ENCODE data around the gene FRAS1.
"Not testable (repeated sequence)": the region's sequence is repeated elsewhere in the genome, so short reads cannot be mapped to it uniquely, and the experiment has no call there.

The FRAS1 gene

DNA sequence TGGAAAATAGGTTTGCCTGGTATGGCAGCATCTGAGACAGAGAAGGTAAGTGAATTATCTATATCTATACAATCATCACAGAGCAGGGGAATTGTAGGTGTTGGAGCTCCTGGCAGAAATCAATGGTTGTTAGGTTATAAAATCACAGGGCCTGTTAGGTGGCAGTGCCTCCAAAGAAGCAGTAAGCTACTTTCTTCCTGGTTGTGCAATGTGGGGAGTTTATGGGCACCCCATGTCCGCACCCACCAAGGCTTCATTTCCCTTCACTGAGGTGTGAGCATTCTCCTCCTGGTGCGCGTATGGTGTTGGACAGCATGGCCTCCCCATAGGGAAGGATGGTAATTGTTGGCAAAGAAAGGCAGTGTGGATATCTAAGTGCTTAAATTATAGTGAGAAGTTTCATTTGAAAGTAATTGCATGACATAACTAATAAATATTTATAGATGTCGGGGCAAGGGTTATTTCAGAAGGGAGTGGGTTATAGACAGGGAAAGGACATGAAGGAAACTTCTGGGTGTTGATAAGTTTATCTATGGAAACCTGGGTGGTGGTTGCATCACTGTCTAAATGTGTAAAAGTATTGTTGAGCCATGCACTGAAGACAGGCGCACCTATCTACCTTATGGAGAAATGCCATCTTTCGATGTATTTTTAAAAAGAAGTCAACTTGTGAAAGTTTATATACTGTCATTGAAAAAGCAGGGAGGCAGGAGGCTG, 153.7 kb downstream of the FRAS1 start:
- no peak for DNase-seq (ENCODE audit: low read depth in 1 of 2, low spot score in 1 of 2)

DNA sequence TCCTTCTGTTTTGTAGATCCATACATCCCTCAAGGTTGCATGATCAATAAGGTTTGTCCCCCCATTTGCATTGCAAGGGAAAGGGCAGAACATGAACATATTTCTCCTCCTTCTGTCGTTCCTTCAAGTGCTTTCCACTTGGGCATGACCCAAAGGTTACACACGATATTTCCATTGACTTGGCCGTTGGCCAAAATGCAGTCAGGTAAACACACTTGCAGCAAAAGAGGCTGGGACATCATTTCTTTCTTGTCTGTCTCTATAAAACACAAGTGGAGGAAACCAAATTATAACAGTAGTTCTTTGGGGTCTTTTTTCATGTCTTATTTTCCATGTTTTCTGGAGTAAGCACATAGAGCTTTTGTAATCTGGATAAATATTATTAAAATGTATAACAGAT, 156.1 kb downstream of the FRAS1 start:
- DNase-seq (ENCODE audit: low read depth in 1 of 2, low spot score in 1 of 2) = no peak

DNA sequence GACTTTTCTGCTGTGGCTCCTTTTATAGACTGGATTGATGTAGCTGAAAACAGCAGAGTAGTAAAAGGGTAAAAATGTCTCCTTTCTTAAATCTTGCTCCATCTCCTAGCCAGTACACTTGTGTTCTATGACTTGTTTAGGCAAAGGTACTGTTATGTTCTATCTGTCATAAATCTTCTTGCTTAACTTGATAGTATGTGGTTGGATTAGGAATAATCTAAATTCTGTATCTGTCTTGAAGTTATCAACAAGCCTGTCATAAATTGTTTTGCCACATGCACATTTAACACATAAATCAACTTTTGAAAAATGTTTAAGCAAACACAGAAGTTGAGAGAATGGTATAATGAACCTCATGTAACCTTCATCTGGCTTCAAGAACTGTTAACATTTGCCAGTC, 157.0 kb downstream of the FRAS1 start:
- DNase-seq (ENCODE audit: low read depth in 1 of 2, low spot score in 1 of 2) = no peak

DNA sequence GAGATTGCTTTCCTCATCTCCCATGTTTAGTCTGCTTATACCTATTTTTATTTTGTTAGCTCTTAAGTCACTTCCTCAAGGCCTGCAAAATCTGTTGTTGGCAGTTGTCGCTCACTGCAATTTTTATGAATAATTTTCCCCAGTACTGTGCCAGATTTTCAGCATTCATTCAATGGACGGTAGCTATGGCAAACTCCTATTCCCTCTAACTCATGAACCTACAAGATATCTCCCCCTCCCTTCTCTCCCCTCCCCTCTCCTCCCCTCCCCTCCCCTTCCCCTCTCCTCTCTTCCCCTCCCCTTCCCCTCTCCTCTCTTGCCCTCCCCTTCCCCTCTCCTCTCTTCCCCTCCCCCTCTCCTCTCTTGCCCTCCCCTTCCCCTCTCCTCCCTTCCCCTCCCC, 160.4 kb downstream of the FRAS1 start:
- no peak for DNase-seq (ENCODE audit: low read depth in 1 of 2, low spot score in 1 of 2)

DNA sequence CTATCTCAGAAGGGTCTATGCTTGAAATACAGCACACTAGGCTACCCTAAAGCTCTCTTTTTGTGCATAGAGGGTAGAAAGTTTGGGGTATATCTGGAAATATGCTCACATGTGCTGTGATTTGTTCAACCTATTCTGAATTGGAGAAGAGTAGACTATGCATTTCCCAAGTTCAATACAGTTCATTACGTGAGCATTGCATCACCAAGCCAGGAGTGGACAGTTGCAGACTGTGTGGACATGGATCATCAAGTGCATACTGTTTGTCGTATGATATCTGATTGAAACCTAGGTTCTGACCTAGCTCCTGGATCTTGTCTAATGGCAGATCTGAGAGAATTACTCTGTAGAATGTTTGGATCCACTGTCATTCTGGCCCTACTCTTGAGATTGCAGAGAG, 161.1 kb downstream of the FRAS1 start:
- no peak for DNase-seq (ENCODE audit: low read depth in 1 of 2, low spot score in 1 of 2)

DNA sequence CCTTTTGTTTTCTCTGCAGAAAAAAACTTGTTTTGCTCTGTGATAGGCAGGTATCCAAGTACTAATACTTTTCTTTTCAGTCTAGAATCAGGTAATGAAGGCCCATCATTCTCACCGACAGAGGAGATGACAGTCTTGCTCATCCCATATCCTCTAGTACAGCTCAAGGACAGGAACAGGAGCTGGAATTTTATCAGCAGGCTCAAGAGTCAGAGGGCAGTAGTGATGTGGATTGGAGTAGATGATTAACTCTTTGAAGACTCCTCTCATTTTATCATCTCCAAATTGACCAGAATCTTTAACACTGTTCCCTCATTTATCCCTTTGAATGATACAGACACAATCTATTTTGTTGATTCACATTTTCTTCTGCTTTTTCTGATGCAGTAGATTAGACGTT, 162.7 kb downstream of the FRAS1 start:
- DNase-seq (ENCODE audit: low read depth in 1 of 2, low spot score in 1 of 2) = no peak

DNA sequence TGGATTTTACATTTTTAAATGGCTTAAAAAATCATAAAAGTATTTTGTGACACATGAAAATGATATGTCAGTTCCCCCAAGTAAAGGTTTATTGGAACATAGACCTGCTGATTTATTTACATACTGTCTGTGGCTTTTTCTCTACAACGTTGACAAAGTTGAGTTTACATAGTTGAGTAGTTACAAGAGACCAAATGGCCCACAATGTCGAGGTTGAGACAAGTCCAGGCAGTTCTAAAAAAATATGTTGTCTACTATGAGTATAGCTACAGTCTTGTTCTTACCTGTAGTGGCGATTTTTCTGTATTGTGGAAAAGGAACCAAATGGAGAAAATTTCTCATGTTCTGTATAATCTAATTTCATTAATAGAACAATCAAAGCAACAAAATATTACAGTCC, 163.2 kb downstream of the FRAS1 start:
- no peak for DNase-seq (ENCODE audit: low read depth in 1 of 2, low spot score in 1 of 2)

DNA sequence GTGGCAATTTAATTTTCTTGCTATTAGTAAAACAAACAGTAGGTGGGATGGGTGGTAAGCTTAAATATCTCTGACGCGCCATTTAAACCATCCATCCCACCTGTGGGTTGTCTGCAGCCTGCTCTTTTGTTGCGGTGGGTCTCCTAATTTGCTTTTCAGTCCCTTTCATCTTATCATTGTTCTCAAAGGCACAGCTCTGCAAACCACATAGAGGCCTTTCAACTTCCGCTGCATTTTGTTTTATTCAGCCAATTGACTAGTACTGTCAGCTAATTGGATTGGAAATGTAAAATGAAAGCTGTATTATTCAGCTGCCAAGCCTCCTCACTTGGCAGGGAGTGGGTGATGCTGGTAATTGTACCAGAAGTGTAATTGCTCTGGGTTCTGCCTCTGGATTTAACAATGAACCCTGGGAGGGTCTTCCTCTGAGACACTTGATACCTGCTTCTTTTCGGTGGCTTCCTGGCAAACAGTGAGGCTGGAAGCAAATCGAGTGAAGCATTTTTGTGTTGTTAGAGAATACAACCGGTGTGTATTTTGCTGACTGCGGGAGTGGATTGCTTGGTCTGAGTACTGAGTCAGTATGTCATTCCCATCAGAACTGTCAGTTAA, 165.6 kb downstream of the FRAS1 start:
- no peak for DNase-seq (ENCODE audit: low read depth in 1 of 2, low spot score in 1 of 2)

DNA sequence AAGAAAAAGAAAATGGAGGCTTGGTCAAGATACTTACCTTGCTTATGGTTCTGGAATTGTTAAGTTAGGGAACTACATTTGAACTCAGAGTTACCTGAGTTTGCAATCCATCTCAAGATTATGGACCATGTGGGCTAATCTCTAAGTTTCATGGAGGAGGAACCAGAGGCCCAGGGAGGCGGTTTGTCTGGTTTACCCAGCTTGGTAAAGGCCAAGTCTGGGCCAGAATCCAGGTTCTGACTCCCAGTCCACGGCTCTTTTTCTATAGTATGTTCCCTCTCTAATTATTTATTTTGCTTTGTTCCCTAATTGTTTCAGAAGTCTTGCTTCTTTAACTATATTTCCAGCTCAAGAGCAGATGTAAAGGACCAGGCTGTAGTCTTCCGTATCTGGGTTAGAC, 168.1 kb downstream of the FRAS1 start:
- no peak for DNase-seq (ENCODE audit: low read depth in 1 of 2, low spot score in 1 of 2)

DNA sequence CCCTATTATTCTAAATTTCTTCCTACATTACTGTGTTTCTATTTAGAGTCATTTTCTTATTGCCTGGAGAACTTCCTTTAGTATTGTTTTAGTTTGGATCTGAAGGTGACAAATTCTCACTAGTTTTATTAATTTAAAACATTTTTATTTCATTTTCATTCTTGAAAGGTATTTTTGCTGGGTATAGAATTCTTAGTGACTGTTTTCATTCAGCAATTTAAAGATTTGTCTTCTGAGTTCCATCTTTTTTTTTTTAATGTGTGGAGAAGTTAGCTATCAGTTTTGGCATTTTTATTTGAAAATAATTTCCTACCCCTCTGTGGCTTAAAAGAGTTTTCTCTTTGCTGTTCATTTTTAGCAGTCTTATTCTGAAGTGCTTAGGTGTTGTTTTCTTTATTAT, 169.2 kb downstream of the FRAS1 start:
- no peak for DNase-seq (ENCODE audit: low read depth in 1 of 2, low spot score in 1 of 2)

DNA sequence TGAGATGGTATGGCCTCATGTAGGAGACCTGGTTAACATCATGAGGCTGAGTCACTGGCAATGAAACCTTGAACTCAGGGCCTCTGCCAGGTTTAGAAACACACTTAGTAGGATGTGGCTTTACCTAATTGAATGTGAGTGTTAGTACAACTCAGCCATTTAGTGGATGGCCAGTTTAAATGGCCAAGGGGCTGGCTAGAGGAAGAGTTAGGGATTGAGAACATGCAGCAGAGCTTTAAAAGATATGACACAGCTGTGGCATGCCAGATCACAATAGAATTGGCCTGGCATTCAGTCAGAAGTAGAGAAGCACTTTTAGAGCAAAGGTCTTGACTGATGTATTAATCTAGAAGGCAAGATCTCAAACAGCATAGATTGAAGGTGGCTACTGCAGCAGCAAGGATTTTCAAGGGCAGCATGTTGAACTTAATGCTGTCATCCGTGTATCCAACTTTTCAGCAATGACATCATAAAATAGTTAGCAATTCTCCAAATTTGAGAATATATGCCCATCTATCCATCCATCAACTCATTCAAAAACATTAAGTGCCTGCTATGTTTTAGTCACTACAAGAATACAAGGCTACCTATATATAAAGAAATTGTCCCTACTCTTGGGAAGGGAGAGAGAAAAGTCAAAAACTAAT, 170.4 kb downstream of the FRAS1 start:
- no peak for DNase-seq (ENCODE audit: low read depth in 1 of 2, low spot score in 1 of 2)

DNA sequence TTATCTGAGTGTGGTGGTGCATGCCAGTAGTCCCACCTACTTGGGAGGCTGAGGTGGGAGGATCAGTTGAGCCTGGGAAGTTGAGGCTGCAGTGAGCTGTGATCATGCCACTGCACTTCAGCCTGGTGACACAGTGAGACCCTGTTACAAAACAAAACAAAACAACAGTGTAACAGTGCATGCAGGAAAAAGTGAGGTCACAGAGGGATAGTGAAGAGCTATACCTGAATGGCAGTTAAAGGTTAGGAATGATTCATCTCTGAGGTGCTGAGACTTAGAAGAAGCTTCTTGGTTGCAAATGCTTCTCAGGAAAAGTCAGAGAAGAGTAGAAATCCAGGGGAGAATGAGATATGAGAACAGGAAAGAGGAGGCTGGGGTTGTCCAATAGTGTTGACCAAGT, 178.7 kb downstream of the FRAS1 start:
- DNase-seq (ENCODE audit: low read depth in 1 of 2, low spot score in 1 of 2) = no peak

DNA sequence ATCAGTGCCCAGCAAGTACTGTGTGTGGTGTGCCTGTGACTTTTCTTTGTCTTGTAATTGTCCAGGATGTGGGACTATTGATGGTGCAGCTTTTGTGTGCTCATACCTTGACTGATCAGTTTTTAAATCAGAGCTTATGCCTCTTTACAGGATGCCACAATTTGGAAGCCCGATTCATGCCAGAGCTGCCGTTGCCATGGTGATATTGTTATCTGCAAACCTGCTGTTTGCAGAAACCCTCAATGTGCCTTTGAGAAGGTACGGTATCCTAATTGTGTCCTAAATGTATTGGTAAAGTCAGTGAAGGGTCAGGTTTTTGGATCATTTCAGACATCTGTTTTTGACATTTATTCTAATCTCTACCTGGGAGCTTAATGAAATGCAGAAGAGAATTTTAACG, 180.2 kb downstream of the FRAS1 start:
- DNase-seq (ENCODE audit: low read depth in 1 of 2, low spot score in 1 of 2) = no peak

DNA sequence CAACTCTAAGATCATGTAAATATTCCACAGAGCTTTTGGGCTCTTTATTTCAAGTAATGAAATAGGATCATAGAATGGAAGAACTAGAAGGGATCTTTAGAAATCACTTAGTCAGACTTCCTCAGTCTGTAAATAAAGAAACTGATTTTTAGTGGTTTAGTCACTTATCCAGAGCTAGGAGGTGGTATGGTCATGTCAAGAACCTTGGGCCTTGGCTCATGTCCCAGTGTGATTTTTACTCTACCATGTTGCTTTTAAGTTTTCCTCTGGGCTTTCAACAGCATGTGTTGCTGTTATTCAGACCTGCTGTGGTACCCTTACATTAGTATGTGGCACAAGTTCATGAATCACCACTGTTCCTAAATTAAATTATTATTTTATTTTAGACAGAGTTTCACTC, 184.9 kb downstream of the FRAS1 start:
- no peak for DNase-seq (ENCODE audit: low read depth in 1 of 2, low spot score in 1 of 2)

DNA sequence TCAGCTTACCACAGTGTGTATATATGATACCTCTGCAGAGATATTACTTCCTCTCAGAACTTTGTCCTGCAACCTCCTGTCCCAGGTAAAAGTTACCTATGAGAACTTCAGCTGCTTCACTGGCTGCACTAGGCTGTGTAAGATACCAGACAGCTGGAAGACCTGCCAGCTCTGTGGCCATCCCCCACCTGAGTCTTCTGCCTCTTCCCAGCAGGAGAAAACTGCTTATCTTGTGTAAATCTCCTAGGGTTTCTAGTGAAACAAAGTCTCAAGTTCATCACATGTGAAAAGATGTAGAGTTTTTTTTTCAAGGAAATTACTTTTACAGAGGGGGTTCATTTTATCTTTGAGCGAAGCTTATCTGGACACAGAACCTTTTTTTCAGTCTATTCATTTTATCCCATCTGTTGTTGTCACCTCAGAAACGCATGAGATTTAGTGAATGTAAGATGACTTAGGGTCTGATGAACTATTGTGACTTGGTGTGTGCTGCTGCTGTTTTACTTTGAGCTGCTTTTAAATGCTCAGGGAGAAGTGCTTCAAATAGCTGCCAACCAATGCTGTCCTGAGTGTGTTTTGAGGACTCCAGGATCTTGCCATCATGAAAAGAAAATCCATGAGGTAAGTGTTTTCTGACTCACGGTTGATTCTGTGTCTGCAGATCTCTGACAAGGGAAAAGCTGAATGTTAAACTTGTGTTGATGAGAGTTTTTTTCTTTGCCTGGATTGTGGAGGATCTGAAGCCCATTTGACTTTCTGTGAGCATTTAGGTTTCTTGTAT, 187.8 kb downstream of the FRAS1 start:
- no peak for DNase-seq (ENCODE audit: low read depth in 1 of 2, low spot score in 1 of 2)

DNA sequence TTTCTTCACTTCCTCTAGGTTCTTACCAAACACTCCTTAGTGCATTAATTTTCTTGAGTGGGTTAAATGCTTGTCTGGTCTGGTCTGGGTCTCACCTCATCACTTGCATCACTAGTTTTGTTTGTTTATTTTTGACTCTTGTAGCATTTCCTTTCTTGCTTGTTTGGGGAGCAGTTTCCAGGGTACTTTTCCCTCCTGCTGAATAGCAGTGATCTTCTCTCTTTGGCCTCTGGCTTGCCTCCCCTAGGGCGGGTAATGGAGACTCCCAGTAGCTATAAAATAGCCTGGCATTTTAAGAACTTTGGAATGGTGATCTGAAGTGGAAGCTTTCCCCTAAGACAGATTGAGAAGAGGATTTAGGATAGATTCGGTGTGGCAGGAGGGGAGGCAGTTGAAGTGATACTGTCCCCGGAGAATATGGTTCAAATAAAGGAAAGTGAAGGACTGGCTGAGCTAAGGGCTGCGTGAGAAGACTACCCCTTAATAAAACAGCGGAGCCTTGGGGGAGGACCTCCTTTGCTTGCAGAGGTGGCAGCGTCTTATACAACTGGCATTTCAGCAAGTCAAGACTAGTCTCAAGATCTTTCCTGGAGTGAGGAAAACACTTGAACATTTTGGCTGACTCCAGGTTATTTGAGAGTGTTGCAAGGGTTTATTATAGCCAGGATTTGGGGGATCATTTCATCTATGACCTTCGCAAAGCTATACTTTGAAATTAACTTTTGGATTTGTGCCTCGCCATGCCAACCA, 190.6 kb downstream of the FRAS1 start:
- no peak for DNase-seq (ENCODE audit: low read depth in 1 of 2, low spot score in 1 of 2)

DNA sequence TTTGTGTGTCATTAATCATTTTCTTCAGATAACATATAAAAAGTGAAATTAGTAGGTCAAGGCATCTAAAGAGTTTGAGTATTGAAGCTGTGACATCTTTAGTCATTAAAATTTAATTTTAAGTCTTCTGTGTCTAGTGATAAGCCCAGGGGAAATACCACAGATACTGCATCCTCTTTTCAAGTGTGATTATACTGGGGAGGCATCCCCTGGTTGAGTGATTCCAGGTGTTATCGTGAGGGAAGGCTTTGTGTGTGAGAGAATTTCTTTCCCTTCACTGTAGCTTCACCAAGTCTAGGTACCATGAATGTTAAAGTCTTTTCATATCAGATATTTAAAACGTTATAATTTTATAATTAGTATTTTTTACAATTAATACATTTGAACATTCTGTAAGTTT, 193.4 kb downstream of the FRAS1 start:
- no peak for DNase-seq (ENCODE audit: low read depth in 1 of 2, low spot score in 1 of 2)

DNA sequence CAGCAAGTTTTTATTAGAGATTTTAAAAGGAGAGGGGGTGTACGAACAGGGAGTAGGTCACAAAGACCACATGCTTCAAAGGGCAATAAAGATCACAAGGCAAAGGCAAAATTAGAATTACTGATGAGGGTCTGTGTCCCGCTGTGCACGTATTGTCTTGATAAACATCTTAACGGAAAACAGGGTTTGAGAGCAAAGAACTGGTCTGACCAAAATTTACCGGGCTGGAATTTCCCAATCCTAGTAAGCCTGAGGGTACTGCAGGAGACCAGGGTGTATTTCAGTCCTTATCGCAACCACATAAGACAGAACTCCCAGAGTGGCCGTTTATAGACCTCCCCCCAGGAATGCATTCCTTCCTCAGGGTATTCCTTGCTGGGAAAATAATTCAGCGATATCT, 195.7 kb downstream of the FRAS1 start:
- not testable (repeated sequence) for DNase-seq (ENCODE audit: low read depth in 1 of 2, low spot score in 1 of 2)

DNA sequence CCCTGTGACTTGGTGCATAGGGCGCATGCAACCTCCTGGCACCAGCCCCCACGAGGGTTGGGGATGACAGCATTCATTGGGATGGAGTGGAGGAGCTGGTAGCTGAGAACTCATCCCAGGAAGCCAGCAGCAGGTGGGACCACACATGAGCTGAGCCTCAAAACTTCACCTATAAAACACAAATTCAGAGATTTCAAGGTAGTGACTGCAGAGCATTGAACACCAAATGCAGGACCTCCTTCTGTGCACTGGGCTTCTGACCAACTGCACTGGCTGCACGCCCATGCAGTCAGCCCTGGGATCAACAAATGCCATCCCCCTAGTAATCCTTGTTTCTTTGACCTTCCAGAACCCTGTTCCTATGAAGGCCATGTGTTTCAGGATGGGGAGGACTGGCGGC, 197.8 kb downstream of the FRAS1 start:
- no peak for DNase-seq (ENCODE audit: low read depth in 1 of 2, low spot score in 1 of 2)

DNA sequence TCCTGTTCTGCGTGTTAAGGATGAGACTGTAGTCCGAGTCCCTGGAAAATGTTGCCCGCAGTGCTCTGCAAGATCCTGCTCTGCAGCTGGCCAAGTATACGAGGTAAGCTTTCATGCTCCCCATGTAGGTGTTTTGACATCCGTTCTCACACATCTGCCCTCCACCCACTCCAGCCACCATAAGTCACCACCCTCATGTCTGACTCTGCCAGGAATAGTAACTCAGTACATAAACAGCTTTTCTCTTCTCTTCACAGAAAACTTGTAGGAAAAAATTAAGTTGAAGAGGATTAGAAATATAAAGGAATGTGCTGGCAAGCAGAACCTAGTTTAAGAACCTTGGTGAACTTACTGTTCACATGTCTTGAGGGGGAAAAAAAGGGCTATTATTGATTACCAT, 207.9 kb downstream of the FRAS1 start:
- DNase-seq (ENCODE audit: low read depth in 1 of 2, low spot score in 1 of 2) = no peak

DNA sequence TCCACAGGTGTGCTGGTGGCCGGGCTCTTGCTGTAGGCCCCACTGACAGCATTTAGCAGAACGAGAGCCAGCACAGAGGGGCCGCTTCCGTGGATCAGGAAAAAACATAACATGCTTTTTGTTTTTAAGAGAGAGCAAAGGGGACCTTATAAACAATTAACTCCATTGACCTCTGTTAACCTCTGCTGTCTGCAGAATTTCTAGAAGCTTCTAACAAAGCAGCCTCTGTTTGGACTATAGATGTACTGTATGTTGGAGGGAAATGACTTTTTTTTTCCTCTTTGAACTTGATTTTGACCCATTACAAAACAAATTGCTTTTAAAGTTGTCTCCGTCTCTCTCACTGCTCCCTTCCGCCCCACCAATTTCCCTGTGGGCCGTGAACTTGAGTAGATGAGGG, 210.7 kb downstream of the FRAS1 start:
- no peak for DNase-seq (ENCODE audit: low read depth in 1 of 2, low spot score in 1 of 2)
